Esophagus squamous epithelium (tissue), 4 donors: ENCODE results near the gene LRRC8C.

Source experiments
- POLR2A ChIP-seq, 4 donors: fragments of 450-650 bp; IDR thresholded peaks; one replicate each; pipeline ENCODE4 v1.6.1; 2017; ENCODE audit warnings: antibody characterized with exemption in 4 of 4, mild to moderate bottlenecking in 4 of 4, moderate library complexity in 3 of 4
- TF ChIP-seq, protein P1 (sequence below), 6 experiments: fragments of 450-650 bp in 4 of 6; fragments of 200-600 bp in 2 of 6; sonication (generic) in 2 of 6; IDR thresholded peaks; one replicate each; pipeline ENCODE4 v1.5.1; 2016 to 2019; ENCODE audit warnings: antibody characterized with exemption in 6 of 6, mild to moderate bottlenecking in 4 of 6, moderate library complexity in 4 of 6

- TF ChIP-seq POLR2A (IDR thresholded peaks at IDR 0.05): no peak
- TF ChIP-seq, protein P1, sequence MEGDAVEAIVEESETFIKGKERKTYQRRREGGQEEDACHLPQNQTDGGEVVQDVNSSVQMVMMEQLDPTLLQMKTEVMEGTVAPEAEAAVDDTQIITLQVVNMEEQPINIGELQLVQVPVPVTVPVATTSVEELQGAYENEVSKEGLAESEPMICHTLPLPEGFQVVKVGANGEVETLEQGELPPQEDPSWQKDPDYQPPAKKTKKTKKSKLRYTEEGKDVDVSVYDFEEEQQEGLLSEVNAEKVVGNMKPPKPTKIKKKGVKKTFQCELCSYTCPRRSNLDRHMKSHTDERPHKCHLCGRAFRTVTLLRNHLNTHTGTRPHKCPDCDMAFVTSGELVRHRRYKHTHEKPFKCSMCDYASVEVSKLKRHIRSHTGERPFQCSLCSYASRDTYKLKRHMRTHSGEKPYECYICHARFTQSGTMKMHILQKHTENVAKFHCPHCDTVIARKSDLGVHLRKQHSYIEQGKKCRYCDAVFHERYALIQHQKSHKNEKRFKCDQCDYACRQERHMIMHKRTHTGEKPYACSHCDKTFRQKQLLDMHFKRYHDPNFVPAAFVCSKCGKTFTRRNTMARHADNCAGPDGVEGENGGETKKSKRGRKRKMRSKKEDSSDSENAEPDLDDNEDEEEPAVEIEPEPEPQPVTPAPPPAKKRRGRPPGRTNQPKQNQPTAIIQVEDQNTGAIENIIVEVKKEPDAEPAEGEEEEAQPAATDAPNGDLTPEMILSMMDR (IDR thresholded peaks at IDR 0.05): no peak
These were observed 73.2 kb downstream of the LRRC8C start for GRCh38 chr1:89705901-89706699.
